ENCODE measurements around the gene LCE4A.
"Not testable (repeated sequence)": the region's sequence is repeated elsewhere in the genome, so short reads cannot be mapped to it uniquely, and the experiment has no call there.

LCE4A gene

GRCh38 chr1:152707860-152708259 is at the start of gene LCE4A:
LCE4A (plus strand) TSS chr1:152708160; CDS start chr1:152709076, 916 bp downstream.
- DNase-seq: no peak

GRCh38 chr1:152658649-152659048 is 49.3 kb upstream of the LCE4A start:
- DNase-seq: no peak

- no peak for DNase-seq
Measured at GRCh38 chr1:152663098-152663497, 44.9 kb upstream of the LCE4A start, which contains the start of gene LCE2D. LCE2D (plus strand) TSS chr1:152663380; CDS start chr1:152664106, 726 bp downstream.

GRCh38 chr1:152666171-152666570 is 41.8 kb upstream of the LCE4A start:
- DNase-seq: not testable (repeated sequence)

GRCh38 chr1:152667648-152668047 is 40.3 kb upstream of the LCE4A start:
- no peak for DNase-seq

- DNase-seq: no peak
Measured at GRCh38 chr1:152673016-152673415, 34.9 kb upstream of the LCE4A start.

- DNase-seq: not testable (repeated sequence)
Measured at GRCh38 chr1:152674983-152675382, 33.0 kb upstream of the LCE4A start, which contains the start of gene LCE2C. LCE2C (plus strand) TSS chr1:152675279; CDS start chr1:152676016, 737 bp downstream.

- no peak for DNase-seq
Measured at GRCh38 chr1:152679459-152679858, 28.5 kb upstream of the LCE4A start.

- no peak for DNase-seq
Measured at GRCh38 chr1:152681616-152682015, 26.3 kb upstream of the LCE4A start.

GRCh38 chr1:152683846-152684245 is 24.1 kb upstream of the LCE4A start:
- DNase-seq: no peak

- DNase-seq: not testable (repeated sequence)
Measured at GRCh38 chr1:152685823-152686222, 22.1 kb upstream of the LCE4A start, which contains the start of gene LCE2B. LCE2B (plus strand) TSS chr1:152686123; CDS start chr1:152686844, 721 bp downstream.

GRCh38 chr1:152697701-152698600 is 10.0 kb upstream of the LCE4A start, which contains the start of gene LCE2A:
LCE2A (plus strand) TSS chr1:152698345; CDS start chr1:152698902, 557 bp downstream.
- DNase-seq: no peak

GRCh38 chr1:152699746-152700145 is 8.2 kb upstream of the LCE4A start:
- DNase-seq: no peak

- no peak for DNase-seq
Measured at GRCh38 chr1:152718238-152718637, 10.3 kb downstream of the LCE4A start.

GRCh38 chr1:152725261-152725660 is 17.3 kb downstream of the LCE4A start:
- DNase-seq: no peak

GRCh38 chr1:152728986-152729385 is 21.0 kb downstream of the LCE4A start:
- no peak for DNase-seq

- DNase-seq: no peak
Measured at GRCh38 chr1:152735648-152736047, 27.7 kb downstream of the LCE4A start.

GRCh38 chr1:152737997-152738396 is 30.0 kb downstream of the LCE4A start:
- DNase-seq: no peak

GRCh38 chr1:152739841-152740240 is 31.9 kb downstream of the LCE4A start:
- DNase-seq: no peak

GRCh38 chr1:152741656-152742055 is 33.7 kb downstream of the LCE4A start:
- no peak for DNase-seq

- no peak for DNase-seq
Measured at GRCh38 chr1:152743371-152744145, 35.6 kb downstream of the LCE4A start.

GRCh38 chr1:152745289-152745704 is 37.3 kb downstream of the LCE4A start:
- DNase-seq: no peak

GRCh38 chr1:152745765-152746444 is 37.9 kb downstream of the LCE4A start:
- no peak for DNase-seq

Measured in stimulated activated naive CD4-positive, alpha-beta T cell treated with Interleukin-2 at 50 U/mL for 16 hours (primary cell).